Esophagus squamous epithelium (tissue), 5 donors: ENCODE measurements around the gene ABHD8. TPM values are rescaled to one million over a fixed set of nuclear protein-coding genes. Genes with fewer than 3 reads are reported as not detected.
"Not testable (repeated sequence)": the region's sequence is repeated elsewhere in the genome, so short reads cannot be mapped to it uniquely, and the experiment has no call there.

Experiments used
- DNase-seq: peaks from one replicate; lab custom pipeline; 2025; lab: John Stamatoyannopoulos, UW
- H3K27ac ChIP-seq, 4 donors: fragments of 200-600 bp; sonication (generic); one replicate each; pipeline ENCODE4 v1.5.1; 2016 to 2019; ENCODE audit warnings: mild to moderate bottlenecking in 1 of 4
- H3K27me3 ChIP-seq, 4 donors: fragments of 200-600 bp; sonication (generic); 1 replicate in 3 of 4; 2 replicates in 1 of 4; pipeline versions ENCODE4 v1.5.1 to v1.6.0; 2017 to 2021; ENCODE audit warnings: antibody characterized with exemption in 1 of 4
- H3K36me3 ChIP-seq, 3 donors: fragments of 200-600 bp; sonication (generic); one replicate each; pipeline ENCODE4 v1.5.1; 2016 to 2019
- H3K4me1 ChIP-seq, 3 donors: fragments of 200-600 bp; sonication (generic); one replicate each; pipeline ENCODE4 v1.5.1; 2017 to 2019
- H3K4me3 ChIP-seq, 4 donors: fragments of 200-600 bp; sonication (generic); 1 replicate in 3 of 4; 2 replicates in 1 of 4; pipeline ENCODE4 v1.5.1; 2016 to 2019; ENCODE audit warnings: mild to moderate bottlenecking in 2 of 4, moderate library complexity in 1 of 4
- H3K9me3 ChIP-seq, 3 donors: fragments of 200-600 bp; sonication (generic); one replicate each; pipeline ENCODE4 v1.5.1; 2016 to 2019
- POLR2A ChIP-seq, 4 donors: fragments of 450-650 bp; IDR thresholded peaks; one replicate each; pipeline ENCODE4 v1.6.1; 2017; ENCODE audit warnings: antibody characterized with exemption in 4 of 4, mild to moderate bottlenecking in 4 of 4, moderate library complexity in 3 of 4
- WGBS, 2 donors: methylation state at CpG; one replicate each; pipeline ENCODE4 v1.1.5; 2018; 5-methylcytosine and 5-hydroxymethylcytosine counted together
- intact Hi-C: fragments of 100-400 bp; cut with DNase I; formaldehyde crosslinking; loops from one replicate; pipeline ENCODE4 v1.15.0; 2022
- total RNA-seq, 4 donors: library from RNA; depleted of rRNA; stranded (reverse); fragments of >200 nt; gene quantifications; one replicate each; pipeline ENCODE4 v1.1.0, GENCODE V29; 2016
- TF ChIP-seq, protein P1 (sequence below), 6 experiments: fragments of 450-650 bp in 4 of 6; fragments of 200-600 bp in 2 of 6; sonication (generic) in 2 of 6; IDR thresholded peaks; one replicate each; pipeline ENCODE4 v1.5.1; 2016 to 2019; ENCODE audit warnings: antibody characterized with exemption in 6 of 6, mild to moderate bottlenecking in 4 of 6, moderate library complexity in 4 of 6
- donor health status: DM: yes; HTN: yes; CAD: no.

The ABHD8 gene
- total RNA-seq, 4 donors from 2014 or later, result 2.0 to 8.4 (median 5.2) TPM

DNA sequence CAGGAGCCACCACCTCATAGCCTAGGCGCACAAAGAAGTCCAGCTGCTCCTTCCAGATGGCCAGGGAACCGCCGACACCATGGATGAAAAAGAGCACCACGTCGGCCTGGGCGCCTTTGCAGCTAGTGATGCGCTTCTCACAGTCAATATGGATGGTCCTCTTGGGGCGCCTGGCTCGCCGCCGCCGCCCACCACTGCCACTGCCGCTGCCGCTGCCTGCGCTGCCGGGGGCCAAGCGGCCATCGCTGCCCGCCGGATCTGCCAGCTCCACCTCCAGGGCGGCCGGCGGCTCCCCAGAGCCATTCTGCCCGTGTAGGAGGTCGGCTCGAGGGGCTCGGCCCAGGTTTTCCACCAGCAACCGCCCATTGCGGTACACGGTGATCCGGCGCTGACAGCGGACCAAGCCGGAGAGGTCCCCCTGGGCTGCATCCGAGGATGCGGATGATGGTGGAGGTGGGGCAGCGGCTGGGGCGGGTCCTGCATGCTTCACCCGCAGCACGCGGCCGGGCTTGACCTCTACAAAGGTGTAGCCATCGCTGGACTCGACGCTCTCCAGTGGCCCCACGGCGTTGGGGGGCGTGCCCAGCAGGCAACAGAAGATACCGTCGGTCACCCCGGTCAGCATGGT is 2.1 kb downstream of the ABHD8 start:
- 100% methylated on average over 1 of the region's 51 CpGs; no CpG with 5 or more reads in 1 of the 2 donors for WGBS, 2 donors
- no peak overlapping the region for H3K4me3 ChIP-seq
- no peak for DNase-seq
- intact Hi-C loops, result no loop called here
- peaks cover 17 to 47% (median 28%) of the 10 kb centered on the region in 3 donors for H3K4me1 ChIP-seq
- H3K27ac ChIP-seq, result no peak overlapping the region
- H3K9me3 ChIP-seq, result no peaks in the 10 kb centered on the region
- no peaks in the 10 kb centered on the region for H3K27me3 ChIP-seq
- TF ChIP-seq, protein P1, sequence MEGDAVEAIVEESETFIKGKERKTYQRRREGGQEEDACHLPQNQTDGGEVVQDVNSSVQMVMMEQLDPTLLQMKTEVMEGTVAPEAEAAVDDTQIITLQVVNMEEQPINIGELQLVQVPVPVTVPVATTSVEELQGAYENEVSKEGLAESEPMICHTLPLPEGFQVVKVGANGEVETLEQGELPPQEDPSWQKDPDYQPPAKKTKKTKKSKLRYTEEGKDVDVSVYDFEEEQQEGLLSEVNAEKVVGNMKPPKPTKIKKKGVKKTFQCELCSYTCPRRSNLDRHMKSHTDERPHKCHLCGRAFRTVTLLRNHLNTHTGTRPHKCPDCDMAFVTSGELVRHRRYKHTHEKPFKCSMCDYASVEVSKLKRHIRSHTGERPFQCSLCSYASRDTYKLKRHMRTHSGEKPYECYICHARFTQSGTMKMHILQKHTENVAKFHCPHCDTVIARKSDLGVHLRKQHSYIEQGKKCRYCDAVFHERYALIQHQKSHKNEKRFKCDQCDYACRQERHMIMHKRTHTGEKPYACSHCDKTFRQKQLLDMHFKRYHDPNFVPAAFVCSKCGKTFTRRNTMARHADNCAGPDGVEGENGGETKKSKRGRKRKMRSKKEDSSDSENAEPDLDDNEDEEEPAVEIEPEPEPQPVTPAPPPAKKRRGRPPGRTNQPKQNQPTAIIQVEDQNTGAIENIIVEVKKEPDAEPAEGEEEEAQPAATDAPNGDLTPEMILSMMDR (IDR thresholded peaks at IDR 0.05), result no peak
- TF ChIP-seq POLR2A (IDR thresholded peaks at IDR 0.05), result no peak
- peaks cover 0 to 26% (median 0%) of the 10 kb centered on the region in 3 donors for H3K36me3 ChIP-seq

DNA sequence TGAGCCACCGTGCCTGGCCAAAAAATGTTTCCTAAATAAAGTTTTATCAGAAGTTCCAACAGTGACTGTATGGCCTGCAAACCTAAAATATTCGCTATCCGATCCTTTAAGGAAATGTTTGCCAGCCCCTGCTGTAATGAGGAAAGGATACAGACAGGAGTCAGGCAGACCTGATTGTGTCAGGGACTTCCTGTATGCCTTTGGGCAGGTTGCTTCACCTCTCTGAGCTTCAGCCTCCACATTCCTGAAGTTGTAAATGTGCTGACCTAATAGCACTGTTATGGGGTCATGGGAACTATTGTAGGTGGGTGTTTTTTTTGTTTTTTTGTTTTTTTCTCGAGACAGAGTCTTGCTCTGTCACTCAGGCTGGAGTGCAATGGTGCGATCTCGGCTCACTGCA is 6.2 kb downstream of the ABHD8 start:
- intact Hi-C loops, result loop anchor here (10.0 kb wide), 1 partner anchor 88 kb away; no protein-coding TSS in a partner anchor
- H3K27ac ChIP-seq, result no peak overlapping the region
- no peak overlapping the region for H3K4me3 ChIP-seq
- TF ChIP-seq, protein P1 (IDR thresholded peaks at IDR 0.05), result no peak
- no peak for TF ChIP-seq POLR2A (IDR thresholded peaks at IDR 0.05)
- 79 to 94% methylated on average over 6 of the region's 6 CpGs for WGBS, 2 donors
- DNase-seq, result no peak
- no peaks in the 10 kb centered on the region for H3K27me3 ChIP-seq
- peaks cover 0 to 34% (median 0%) of the 10 kb centered on the region in 3 donors for H3K36me3 ChIP-seq
- peaks cover 5 to 34% (median 6%) of the 10 kb centered on the region in 3 donors for H3K4me1 ChIP-seq
- H3K9me3 ChIP-seq, result no peaks in the 10 kb centered on the region

DNA sequence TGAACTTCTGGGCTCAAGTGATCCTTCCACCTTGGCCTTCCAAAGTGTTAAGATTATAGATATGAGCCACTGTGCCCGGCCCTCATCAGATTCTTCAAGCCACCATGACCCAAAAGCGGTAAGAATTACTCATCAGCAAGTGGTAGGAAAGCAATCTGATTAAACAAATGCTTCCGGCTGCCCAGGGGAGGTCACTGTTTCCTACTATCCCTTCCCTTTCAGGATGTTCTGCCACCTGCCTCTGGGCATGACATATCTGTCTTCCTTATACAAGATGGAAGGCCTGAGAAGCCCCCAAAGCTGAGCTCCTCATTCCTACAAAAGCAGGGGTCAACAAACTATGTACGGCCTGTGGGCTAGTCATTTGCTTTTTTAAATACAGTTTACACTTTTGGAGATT is 7.0 kb downstream of the ABHD8 start:
- no peak for DNase-seq
- WGBS, 2 donors, result 47 to 49% methylated on average over 4 of the region's 4 CpGs
- Histone ChIP-seq H3K4me1 (peaks cover 8 to 31% (median 8%) of the 10 kb centered on the region in 3 donors), H3K27ac (no peak overlapping the region), H3K27me3 (no peaks in the 10 kb centered on the region), H3K9me3 (no peaks in the 10 kb centered on the region), H3K4me3 (no peak overlapping the region), H3K36me3 (peaks cover 0 to 32% (median 0%) of the 10 kb centered on the region in 3 donors)
- TF ChIP-seq, protein P1 (IDR thresholded peaks at IDR 0.05), result no peak
- TF ChIP-seq POLR2A (IDR thresholded peaks at IDR 0.05), result no peak
- intact Hi-C loops, result loop anchor here (10.0 kb wide), 1 partner anchor 89 kb away; no protein-coding TSS in a partner anchor

DNA sequence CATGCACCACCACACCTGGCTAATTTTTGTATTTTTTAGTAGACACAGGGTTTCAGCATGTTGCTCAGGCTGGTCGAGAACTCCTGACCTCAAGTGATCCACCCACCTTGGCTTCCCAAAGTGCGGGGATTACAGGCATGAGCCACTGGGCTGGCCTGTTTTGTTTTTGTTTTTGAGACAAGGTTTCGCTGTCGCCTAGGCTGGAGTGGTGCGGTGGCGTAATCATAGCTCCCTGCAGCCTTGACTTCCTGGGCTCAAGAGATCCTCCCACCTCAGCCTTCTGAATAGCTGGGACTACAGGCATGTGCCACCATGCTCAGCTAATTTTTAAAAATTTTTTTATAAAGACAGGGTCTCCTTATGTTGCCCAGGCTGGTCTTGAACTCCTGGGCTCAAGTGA is 7.7 kb downstream of the ABHD8 start:
- not testable (repeated sequence) for DNase-seq, H3K27ac ChIP-seq, H3K4me3 ChIP-seq, H3K9me3 ChIP-seq, H3K27me3 ChIP-seq
- intact Hi-C loops, result loop anchor here (10.0 kb wide), 1 partner anchor 89 kb away; no protein-coding TSS in a partner anchor
- Histone ChIP-seq H3K36me3 (peaks cover 0 to 24% (median 0%) of the 10 kb centered on the region in 3 donors), H3K4me1 (peaks cover 8 to 28% (median 8%) of the 10 kb centered on the region in 3 donors)
- WGBS, 2 donors, result 88 to 92% methylated on average over 5 to 6 of the region's 6 CpGs

DNA sequence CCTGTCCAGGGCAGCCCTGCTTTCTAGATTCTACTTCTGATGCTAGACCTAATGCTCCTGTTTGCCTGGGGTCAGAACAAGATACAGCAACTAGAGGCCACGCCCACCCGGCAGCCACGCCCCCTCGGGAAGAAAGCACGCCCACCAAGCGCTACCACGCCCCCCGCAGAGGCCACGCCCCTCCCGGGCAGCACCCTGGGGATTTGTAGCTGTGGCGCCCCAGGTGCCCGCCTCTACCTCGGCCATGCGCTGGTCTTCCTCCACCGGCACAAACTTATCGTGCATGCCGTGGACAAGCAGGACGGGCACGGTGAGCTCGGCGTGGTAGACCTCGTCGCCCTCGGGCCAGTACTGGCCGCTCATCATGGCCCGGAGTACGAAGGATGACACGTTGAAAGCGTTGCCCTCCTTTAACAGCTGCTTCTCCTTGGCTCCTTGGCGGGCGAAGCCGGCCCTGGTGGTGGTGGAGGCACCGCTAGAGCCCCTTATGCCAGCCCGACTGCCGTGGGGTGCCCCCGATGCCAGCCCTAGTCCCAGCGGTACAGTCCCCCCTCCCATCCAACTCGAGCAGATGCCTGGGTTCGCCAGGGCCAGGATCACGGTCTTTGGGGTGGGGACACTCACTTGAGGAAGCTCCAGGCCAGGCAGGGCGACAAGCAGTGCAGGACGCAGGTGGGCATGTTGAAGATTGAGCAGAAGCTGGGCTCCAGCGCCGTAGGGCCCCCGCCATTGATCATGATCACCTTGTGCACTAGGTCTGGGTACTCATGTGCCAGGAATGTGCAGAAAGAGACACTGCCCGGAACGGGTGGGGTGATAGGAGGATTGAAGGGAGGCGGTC is 9.0 kb downstream of the ABHD8 start:
- DNase-seq, result no peak
- WGBS, 2 donors, result 67 to 93% methylated on average over 10 to 19 of the region's 48 CpGs
- Histone ChIP-seq H3K36me3 (peaks cover 0 to 18% (median 0%) of the 10 kb centered on the region in 3 donors), H3K27ac (peak overlapping the region in 1 of 4 donors; percentile 3), H3K4me3 (no peak overlapping the region), H3K9me3 (no peaks in the 10 kb centered on the region), H3K27me3 (peaks cover 0 to 2% (median 0%) of the 10 kb centered on the region in 4 donors), H3K4me1 (peaks cover 8 to 33% (median 8%) of the 10 kb centered on the region in 3 donors)
- intact Hi-C loops, result loop anchor here (10.0 kb wide), 1 partner anchor 91 kb away; no protein-coding TSS in a partner anchor
- TF ChIP-seq POLR2A (IDR thresholded peaks at IDR 0.05), result no peak
- TF ChIP-seq, protein P1 (IDR thresholded peaks at IDR 0.05), result no peak
